HL-60 (cell line): Measurements from ENCODE around the gene GUCD1.

ENCODE experiments used
- DNase-seq, 2 experiments: peaks; one replicate each; pipeline ENCODE4 v3.0.0-alpha.2; 2010 to 2020; ENCODE audit warnings: low read depth in 1 of 2, low spot score in 1 of 2
- H3K27ac ChIP-seq: fragments of 250-450 bp; sonication (Bioruptor Pico); replicated peaks from 2 replicates; pipeline ENCODE4 v1.5.1; 2020; ENCODE audit warnings: mild to moderate bottlenecking, moderate library complexity
- H3K27me3 ChIP-seq: fragments of 250-450 bp; sonication (Bioruptor Pico); 2 replicates; pipeline ENCODE4 v1.5.1; 2021; ENCODE audit warnings: mild to moderate bottlenecking, moderate library complexity; ENCODE audit not compliant: insufficient read depth, poor library complexity, severe bottlenecking
- H3K4me3 ChIP-seq: replicated peaks from 2 replicates; pipeline ENCODE4 v1.5.1; 2011; ENCODE audit warnings: mild to moderate bottlenecking, control low read depth, low read length; ENCODE audit not compliant: insufficient read depth
- CTCF ChIP-seq: IDR thresholded peaks from one replicate; pipeline ENCODE4 v1.5.1; 2011; ENCODE audit warnings: low read length, control low read depth, inconsistent platforms; ENCODE audit not compliant: insufficient read depth
- GABPA ChIP-seq: IDR thresholded peaks from 2 replicates; pipeline ENCODE4 v1.6.1; 2012; ENCODE audit warnings: low read depth
- POLR2AphosphoS5 ChIP-seq: IDR thresholded peaks from 2 replicates; pipeline ENCODE4 v1.6.1; 2012; ENCODE audit warnings: low read depth
- SPI1 ChIP-seq: IDR thresholded peaks from 2 replicates; pipeline ENCODE4 v1.6.1; 2012; ENCODE audit warnings: low read depth, mild to moderate bottlenecking, borderline replicate concordance
- TF ChIP-seq, protein P1 (sequence below): IDR thresholded peaks from 2 replicates; pipeline ENCODE4 v1.6.1; 2012; ENCODE audit warnings: low read depth; ENCODE audit not compliant: insufficient replicate concordance

The GUCD1 gene

DNA sequence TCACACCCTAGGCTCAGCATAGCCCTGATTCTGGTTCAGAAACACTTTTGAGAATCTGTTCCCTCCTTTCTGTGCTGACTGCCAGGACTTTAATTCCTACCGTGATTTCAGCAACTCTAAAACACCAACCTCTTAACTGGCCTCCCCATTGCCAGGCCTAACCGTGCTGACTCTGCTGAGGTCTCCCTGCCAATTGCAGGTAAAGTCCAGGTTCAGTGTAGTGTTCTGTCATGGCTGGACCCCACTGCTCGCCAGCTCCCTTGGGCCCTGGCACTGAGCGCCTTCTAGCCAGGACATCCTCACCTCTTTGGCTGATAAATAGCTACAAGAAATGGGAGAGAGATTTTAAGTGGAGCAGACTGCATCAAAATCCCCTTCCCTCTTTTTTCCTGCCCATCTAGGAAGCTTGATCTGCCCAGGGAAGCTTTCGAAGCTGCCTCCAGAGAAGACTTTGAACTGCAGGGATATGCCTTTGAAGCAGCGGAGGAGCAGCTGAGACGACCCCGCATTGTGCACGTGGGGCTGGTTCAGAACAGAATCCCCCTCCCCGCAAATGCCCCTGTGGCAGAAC lies 55.1 kb downstream of the GUCD1 start:
- Histone ChIP-seq H3K27ac (no peak overlapping the region), H3K27me3 (no peaks in the 10 kb centered on the region), H3K4me3 (no peak overlapping the region)
- TF ChIP-seq, protein P1, sequence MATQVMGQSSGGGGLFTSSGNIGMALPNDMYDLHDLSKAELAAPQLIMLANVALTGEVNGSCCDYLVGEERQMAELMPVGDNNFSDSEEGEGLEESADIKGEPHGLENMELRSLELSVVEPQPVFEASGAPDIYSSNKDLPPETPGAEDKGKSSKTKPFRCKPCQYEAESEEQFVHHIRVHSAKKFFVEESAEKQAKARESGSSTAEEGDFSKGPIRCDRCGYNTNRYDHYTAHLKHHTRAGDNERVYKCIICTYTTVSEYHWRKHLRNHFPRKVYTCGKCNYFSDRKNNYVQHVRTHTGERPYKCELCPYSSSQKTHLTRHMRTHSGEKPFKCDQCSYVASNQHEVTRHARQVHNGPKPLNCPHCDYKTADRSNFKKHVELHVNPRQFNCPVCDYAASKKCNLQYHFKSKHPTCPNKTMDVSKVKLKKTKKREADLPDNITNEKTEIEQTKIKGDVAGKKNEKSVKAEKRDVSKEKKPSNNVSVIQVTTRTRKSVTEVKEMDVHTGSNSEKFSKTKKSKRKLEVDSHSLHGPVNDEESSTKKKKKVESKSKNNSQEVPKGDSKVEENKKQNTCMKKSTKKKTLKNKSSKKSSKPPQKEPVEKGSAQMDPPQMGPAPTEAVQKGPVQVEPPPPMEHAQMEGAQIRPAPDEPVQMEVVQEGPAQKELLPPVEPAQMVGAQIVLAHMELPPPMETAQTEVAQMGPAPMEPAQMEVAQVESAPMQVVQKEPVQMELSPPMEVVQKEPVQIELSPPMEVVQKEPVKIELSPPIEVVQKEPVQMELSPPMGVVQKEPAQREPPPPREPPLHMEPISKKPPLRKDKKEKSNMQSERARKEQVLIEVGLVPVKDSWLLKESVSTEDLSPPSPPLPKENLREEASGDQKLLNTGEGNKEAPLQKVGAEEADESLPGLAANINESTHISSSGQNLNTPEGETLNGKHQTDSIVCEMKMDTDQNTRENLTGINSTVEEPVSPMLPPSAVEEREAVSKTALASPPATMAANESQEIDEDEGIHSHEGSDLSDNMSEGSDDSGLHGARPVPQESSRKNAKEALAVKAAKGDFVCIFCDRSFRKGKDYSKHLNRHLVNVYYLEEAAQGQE, result no peak
- TF ChIP-seq POLR2AphosphoS5 (no peak), CTCF (no peak), GABPA (no peak), SPI1 (no peak)
- DNase-seq, result no peak

DNA sequence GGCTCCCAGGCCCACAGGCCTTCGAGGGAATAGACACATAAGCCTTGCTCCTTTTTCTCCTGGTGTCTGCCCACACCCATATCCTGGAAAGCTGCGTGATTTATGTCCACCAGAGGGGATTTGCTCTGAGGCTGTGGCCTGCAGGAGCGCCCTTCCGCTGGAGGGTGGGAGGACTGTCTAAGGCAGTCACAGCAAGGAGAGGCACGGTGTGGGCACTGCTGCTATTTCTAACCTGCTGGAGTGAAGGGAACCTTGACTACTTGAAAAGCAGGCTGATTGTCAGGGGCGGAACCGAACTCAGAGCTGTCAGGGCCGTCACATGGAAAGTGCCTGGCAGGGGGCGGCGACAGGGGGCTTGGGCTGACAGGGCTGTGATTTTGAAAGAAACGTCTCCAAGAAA lies 56.1 kb downstream of the GUCD1 start:
- H3K27me3 ChIP-seq, result no peaks in the 10 kb centered on the region
- no peak overlapping the region for H3K27ac ChIP-seq
- DNase-seq, result no peak
- H3K4me3 ChIP-seq, result no peak overlapping the region
- TF ChIP-seq CTCF (no peak), SPI1 (no peak), GABPA (no peak), POLR2AphosphoS5 (no peak)
- TF ChIP-seq, protein P1, result no peak

GRCh38 chr22:24497841-24498258 lies 57.1 kb downstream of the GUCD1 start:
- TF ChIP-seq CTCF, result no peak
- TF ChIP-seq GABPA, result no peak; the same call in 1 of the 2 replicates
- TF ChIP-seq, protein P1, result no peak
- no peak for TF ChIP-seq SPI1
- TF ChIP-seq POLR2AphosphoS5, result peak; percentile 96
- peak overlapping the region; percentile 60 for H3K27ac ChIP-seq
- no peak overlapping the region for H3K4me3 ChIP-seq
- no peaks in the 10 kb centered on the region for H3K27me3 ChIP-seq
- peak in 1 of 2 experiments; percentile 90 for DNase-seq
